Gastroesophageal sphincter (tissue), 4 donors: ENCODE measurements around the gene EXOC3L1. TPM values are rescaled to one million over a fixed set of nuclear protein-coding genes. Genes with fewer than 3 reads are reported as not detected.

ENCODE experiments used
- ATAC-seq: fragments of 150-250 bp; one replicate; pipeline ENCODE4 v1.9.1; 2016; ENCODE audit warnings: mild to moderate bottlenecking, moderate library complexity
- H3K27ac ChIP-seq, 4 donors: fragments of 200-600 bp; sonication (generic) in 3 of 4; 1 replicate in 3 of 4; 2 replicates in 1 of 4; pipeline ENCODE4 v1.5.1; 2016 to 2019
- H3K27me3 ChIP-seq: fragments of 200-600 bp; sonication (generic); one replicate; pipeline ENCODE4 v1.5.1; 2019
- H3K36me3 ChIP-seq, 2 donors: fragments of 200-600 bp; sonication (generic); one replicate each; pipeline ENCODE4 v1.5.1; 2019; ENCODE audit warnings: control low read depth in 1 of 2
- H3K4me1 ChIP-seq, 3 donors: fragments of 200-600 bp; sonication (generic); 1 replicate in 2 of 3; 2 replicates in 1 of 3; pipeline ENCODE4 v1.5.1; 2016 to 2019; ENCODE audit warnings: control low read depth in 2 of 3
- H3K4me3 ChIP-seq, 2 donors: fragments of 200-600 bp; sonication (generic); one replicate each; pipeline ENCODE4 v1.5.1; 2019; ENCODE audit warnings: mild to moderate bottlenecking in 1 of 2, moderate library complexity in 1 of 2
- H3K9me3 ChIP-seq, 3 donors: fragments of 200-600 bp; sonication (generic); one replicate each; pipeline ENCODE4 v1.5.1; 2017 to 2019; ENCODE audit warnings: control low read depth in 2 of 3
- CTCF ChIP-seq, 4 experiments: fragments of 200-600 bp in 2 of 4; fragments of 450-650 bp in 2 of 4; sonication (generic) in 1 of 4; IDR thresholded peaks; one replicate each; pipeline ENCODE4 v1.5.1; 2017 to 2019; ENCODE audit warnings: antibody characterized with exemption in 4 of 4, mild to moderate bottlenecking in 2 of 4, moderate library complexity in 2 of 4
- EP300 ChIP-seq: sonication (generic); formaldehyde crosslinking; IDR thresholded peaks from one replicate; pipeline ENCODE4 v1.6.1; 2017; ENCODE audit warnings: antibody characterized with exemption, mild to moderate bottlenecking
- POLR2A ChIP-seq, 2 donors: fragments of 450-650 bp; IDR thresholded peaks; one replicate each; pipeline ENCODE4 v1.6.1; 2017; ENCODE audit warnings: antibody characterized with exemption in 2 of 2, mild to moderate bottlenecking in 2 of 2, moderate library complexity in 1 of 2
- POLR2AphosphoS5 ChIP-seq: sonication (generic); formaldehyde crosslinking; IDR thresholded peaks from one replicate; pipeline ENCODE4 v1.6.1; 2017; ENCODE audit warnings: antibody characterized with exemption
- WGBS, 2 donors: methylation state at CpG; one replicate each; pipeline ENCODE4 v1.1.5; 2018; ENCODE audit warnings: low coverage in 1 of 2; 5-methylcytosine and 5-hydroxymethylcytosine counted together
- total RNA-seq, 4 donors: library from RNA; depleted of rRNA; stranded (reverse); fragments of >200 nt; gene quantifications; one replicate each; pipeline ENCODE4 v1.1.0, GENCODE V29; 2016

The EXOC3L1 gene
- total RNA-seq, 4 donors from 2014 or later: 1.6 to 6.1 (median 2.6) TPM

- 50 to 51% methylated on average over 5 to 6 of the region's 7 CpGs for WGBS, 2 donors
Measured at GRCh38 chr16:67157106-67157748, 32.7 kb downstream of the EXOC3L1 start.

GRCh38 chr16:67156143-67156844 is 33.6 kb downstream of the EXOC3L1 start:
- 50 to 72% methylated on average over 4 of the region's 15 CpGs for whole genome bisulfite sequencing, 2 donors
- no peak overlapping the region for H3K4me3 ChIP-seq
- no peak for TF ChIP-seq POLR2AphosphoS5
- TF ChIP-seq CTCF (IDR thresholded peaks at IDR 0.05): no peak
- no peak for TF ChIP-seq EP300
- no peak for TF ChIP-seq POLR2A (IDR thresholded peaks at IDR 0.05)

More at GRCh38 chr16:67157106-67157748, 32.7 kb downstream of the EXOC3L1 start:
- H3K27me3 ChIP-seq: peaks cover 2% of the 10 kb centered on the region
- H3K36me3 ChIP-seq: no peaks in the 10 kb centered on the region
- TF ChIP-seq CTCF (IDR thresholded peaks at IDR 0.05) (no peak), POLR2A (IDR thresholded peaks at IDR 0.05) (no peak), POLR2AphosphoS5 (no peak), EP300 (no peak)
- no peaks in the 10 kb centered on the region for H3K9me3 ChIP-seq
- no peak overlapping the region for H3K4me3 ChIP-seq
- H3K27ac ChIP-seq: no peak overlapping the region
- ATAC-seq: no peak
- peaks cover 0 to 55% (median 22%) of the 10 kb centered on the region in 3 donors for H3K4me1 ChIP-seq

DNA sequence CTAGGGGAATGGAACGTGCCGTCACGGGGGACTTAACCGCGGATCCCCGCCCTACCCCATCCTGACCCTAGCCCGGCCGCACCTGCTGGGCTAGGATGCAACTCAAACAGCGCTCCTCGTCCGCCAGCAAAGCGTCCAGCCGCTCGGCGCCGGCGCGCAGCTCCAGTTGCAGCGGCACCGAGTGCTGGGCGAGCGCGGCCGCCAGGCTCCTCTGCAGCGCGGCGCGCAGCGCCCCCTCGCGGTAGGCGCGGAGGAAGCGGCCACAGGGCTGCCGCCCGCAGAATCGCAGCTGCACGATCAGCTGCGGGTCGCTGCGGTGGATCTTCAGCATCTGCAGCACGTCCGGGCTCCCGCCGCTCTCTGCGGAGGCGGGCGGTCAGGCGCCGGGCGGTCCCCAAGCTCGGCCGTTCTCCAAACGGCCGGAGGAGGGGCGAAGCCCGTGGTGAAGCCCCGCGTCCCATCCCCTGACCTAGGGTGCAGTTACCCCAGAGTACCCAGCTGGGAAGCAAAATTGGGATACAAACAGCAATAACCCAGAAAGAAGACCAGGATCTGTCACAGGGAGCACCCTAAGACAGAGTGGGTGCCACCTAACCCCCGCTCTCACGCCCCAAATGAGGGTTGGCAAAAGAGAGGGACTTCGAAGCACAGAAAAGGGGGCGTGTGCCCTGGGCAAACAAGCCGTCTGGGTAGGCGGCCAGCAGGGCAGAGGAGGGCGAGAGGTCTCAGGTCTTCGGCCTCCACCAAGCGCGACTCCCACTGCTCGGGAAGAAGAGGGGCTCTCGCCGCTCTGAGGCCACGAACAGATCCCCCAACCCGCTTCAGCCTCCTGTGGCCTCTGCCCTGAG is 34.4 kb downstream of the EXOC3L1 start:
- no peak overlapping the region for H3K27ac ChIP-seq
- peak in 3 of 4 experiments; percentile 99 for TF ChIP-seq CTCF (IDR thresholded peaks at IDR 0.05)
- no peak for TF ChIP-seq POLR2A (IDR thresholded peaks at IDR 0.05)
- TF ChIP-seq EP300: no peak
- no peak for TF ChIP-seq POLR2AphosphoS5
- peak overlapping the region in 1 of 2 donors; percentile 28 for H3K4me3 ChIP-seq
- 2 to 11% methylated on average over 9 to 13 of the region's 74 CpGs for WGBS, 2 donors
- ATAC-seq: peak; percentile 54
- peaks cover 0 to 51% (median 18%) of the 10 kb centered on the region in 3 donors for H3K4me1 ChIP-seq
- no peaks in the 10 kb centered on the region for H3K9me3 ChIP-seq
- H3K27me3 ChIP-seq: no peaks in the 10 kb centered on the region
- no peaks in the 10 kb centered on the region for H3K36me3 ChIP-seq

More at GRCh38 chr16:67156143-67156844, 33.6 kb downstream of the EXOC3L1 start:
- peaks cover 0 to 51% (median 19%) of the 10 kb centered on the region in 3 donors for H3K4me1 ChIP-seq
- no peaks in the 10 kb centered on the region for H3K27me3 ChIP-seq
- H3K27ac ChIP-seq: no peak overlapping the region
- no peaks in the 10 kb centered on the region for H3K36me3 ChIP-seq
- ATAC-seq: no peak
- H3K9me3 ChIP-seq: no peaks in the 10 kb centered on the region

DNA sequence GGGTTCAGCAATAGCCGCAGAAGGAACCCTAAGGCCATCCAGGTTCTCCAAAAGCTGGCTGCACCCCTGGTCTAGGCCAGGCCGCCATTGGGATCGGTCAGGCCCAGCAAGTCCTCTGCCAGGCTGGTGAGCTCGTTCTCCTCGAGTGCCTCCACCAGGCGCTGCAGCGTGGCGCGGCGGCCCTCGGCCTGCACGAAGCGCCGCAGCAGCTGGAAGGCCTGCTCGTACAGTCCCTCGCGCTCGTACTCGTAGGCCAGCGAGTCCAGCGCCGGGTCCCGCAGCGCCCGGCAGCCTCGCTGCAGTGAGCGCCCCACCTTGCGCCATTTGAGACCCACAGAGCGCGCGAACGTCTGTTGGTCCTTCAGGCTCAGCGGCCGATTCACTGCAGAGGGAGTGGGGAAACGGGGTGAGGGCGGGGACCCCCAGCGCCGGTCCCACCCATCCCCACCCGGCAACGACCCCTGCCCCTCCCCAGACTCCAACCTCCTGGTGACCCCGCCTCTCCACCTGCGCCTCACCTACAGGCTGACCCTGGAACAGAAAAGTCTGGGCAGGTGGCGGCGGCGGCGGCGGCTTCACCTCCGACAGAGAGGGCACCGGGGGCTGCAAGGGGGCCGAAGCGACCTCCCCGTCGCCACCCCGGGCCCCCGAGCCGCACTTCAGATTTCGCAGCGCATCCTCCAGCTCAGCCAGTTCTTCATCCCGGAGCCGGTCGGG is 35.2 kb downstream of the EXOC3L1 start:
- Histone ChIP-seq H3K27ac (no peak overlapping the region), H3K36me3 (no peaks in the 10 kb centered on the region), H3K4me1 (peaks cover 0 to 52% (median 22%) of the 10 kb centered on the region in 3 donors), H3K9me3 (no peaks in the 10 kb centered on the region), H3K27me3 (no peaks in the 10 kb centered on the region), H3K4me3 (peak overlapping the region in 1 of 2 donors; percentile 28)
- TF ChIP-seq CTCF (IDR thresholded peaks at IDR 0.05): no peak
- no peak for TF ChIP-seq POLR2A (IDR thresholded peaks at IDR 0.05)
- TF ChIP-seq POLR2AphosphoS5: no peak
- no peak for TF ChIP-seq EP300
- 4 to 27% methylated on average over 3 to 11 of the region's 61 CpGs for WGBS, 2 donors
- ATAC-seq: no peak
